OCI-LY7 (cell line): ENCODE data around the gene MAGEF1. TPM values are rescaled to one million over a fixed set of nuclear protein-coding genes. Genes with fewer than 3 reads are reported as not detected.

Source experiments
- BruUV-seq: library from RNA; stranded (reverse); fragments of 400-500 nt; replicated peaks from 2 replicates; lab custom pipeline; 2021; lab: Mats Ljungman, UMichigan
- CTCF ChIA-PET: fragments of 300-600 bp; sonication (Branson Sonifier 250); formaldehyde crosslinking; loops from one replicate; lab custom pipeline; 2022; ENCODE audit warnings: antibody characterized with exemption; ENCODE audit not compliant: unreplicated experiment; lab: Charles Lee
- POLR2A ChIA-PET: fragments of 300-600 bp; sonication (Branson Sonifier 250); formaldehyde crosslinking; loops from one replicate; lab custom pipeline; 2022; ENCODE audit warnings: antibody characterized with exemption; lab: Charles Lee
- DNase-seq: peaks from one replicate; pipeline ENCODE4 v3.0.0-alpha.2; 2015; ENCODE audit warnings: low spot score
- H2AFZ ChIP-seq: fragments of 200-600 bp; sonication (generic), shearing (Covaris generic); 2 replicates; pipeline ENCODE4 v1.6.1; 2014; ENCODE audit warnings: mild to moderate bottlenecking, antibody characterized with exemption, low read length, moderate library complexity
- H3K27ac ChIP-seq: fragments of 200-600 bp; sonication (generic); 2 replicates; pipeline ENCODE4 v1.5.1; 2014; ENCODE audit warnings: mixed run types, low read depth, mild to moderate bottlenecking, moderate library complexity, low read length, inconsistent platforms; ENCODE audit not compliant: poor library complexity, severe bottlenecking
- H3K36me3 ChIP-seq: fragments of 200-600 bp; sonication (generic); 2 replicates; pipeline ENCODE4 v1.6.1; 2014; ENCODE audit warnings: mild to moderate bottlenecking, antibody characterized with exemption, low read length, moderate library complexity, mixed read lengths; ENCODE audit not compliant: insufficient read depth
- H3K4me1 ChIP-seq: fragments of 200-600 bp; sonication (generic); 2 replicates; pipeline ENCODE4 v1.5.1; 2014; ENCODE audit warnings: mild to moderate bottlenecking, low read length; ENCODE audit not compliant: insufficient read depth, poor library complexity, severe bottlenecking
- H3K4me2 ChIP-seq: fragments of 200-600 bp; sonication (generic); 2 replicates; pipeline ENCODE4 v1.6.1; 2014; ENCODE audit warnings: mild to moderate bottlenecking, low read length
- H3K4me3 ChIP-seq: fragments of 200-600 bp; sonication (generic); 2 replicates; pipeline ENCODE4 v1.5.1; 2014; ENCODE audit warnings: mild to moderate bottlenecking, low read depth, low read length; ENCODE audit not compliant: poor library complexity, severe bottlenecking
- H3K79me2 ChIP-seq: fragments of 200-600 bp; sonication (generic); 2 replicates; pipeline ENCODE4 v1.6.1; 2016; ENCODE audit warnings: low read depth, mild to moderate bottlenecking, low read length, moderate library complexity, mixed read lengths; ENCODE audit not compliant: insufficient read depth
- H3K9me2 ChIP-seq: fragments of 200-600 bp; sonication (generic); 2 replicates; pipeline ENCODE4 v1.6.1; 2016; ENCODE audit warnings: mild to moderate bottlenecking, low read length, mixed read lengths; ENCODE audit not compliant: insufficient read depth
- H3K9me3 ChIP-seq: fragments of 200-600 bp; sonication (generic); 2 replicates; pipeline ENCODE4 v1.6.1; 2014; ENCODE audit warnings: mild to moderate bottlenecking, mixed run types, low read length, mixed read lengths
- H4K20me1 ChIP-seq: fragments of 200-600 bp; sonication (generic); 2 replicates; pipeline ENCODE4 v1.6.1; 2014; ENCODE audit warnings: mild to moderate bottlenecking, antibody characterized with exemption, low read length, moderate library complexity, mixed read lengths; ENCODE audit not compliant: insufficient read depth
- CTCF ChIP-seq: fragments of 200-600 bp; sonication (generic); conservative IDR thresholded peaks from 2 replicates; pipeline ENCODE4 v1.5.1; 2014; ENCODE audit warnings: mild to moderate bottlenecking, antibody characterized with exemption, low read length, moderate library complexity, mixed read lengths
- EZH2phosphoT487 ChIP-seq: fragments of 200-600 bp; sonication (generic); IDR thresholded peaks from 2 replicates; pipeline ENCODE4 v1.6.1; 2018; ENCODE audit warnings: low read depth, borderline replicate concordance, mild to moderate bottlenecking, mixed run types, antibody characterized with exemption, low read length, moderate library complexity, mixed read lengths
- intact Hi-C: fragments of 100-400 bp; cut with micrococcal nuclease; formaldehyde crosslinking; loops from one replicate; pipeline ENCODE4 v1.10.0; 2022; ENCODE audit not compliant: unreplicated experiment
- total RNA-seq, 2 experiments: library from RNA; depleted of rRNA in 1 of 2; stranded (reverse); fragments of >200 nt in 1 of 2; shearing (Covaris generic) in 1 of 2; gene quantifications; 2 replicates each; pipeline ENCODE4 v1.2.3, GENCODE V29; 2014 to 2022

Gene MAGEF1
- total RNA-seq, 2 experiments from 2014 or later, result 29.2 to 47.8 TPM

DNA sequence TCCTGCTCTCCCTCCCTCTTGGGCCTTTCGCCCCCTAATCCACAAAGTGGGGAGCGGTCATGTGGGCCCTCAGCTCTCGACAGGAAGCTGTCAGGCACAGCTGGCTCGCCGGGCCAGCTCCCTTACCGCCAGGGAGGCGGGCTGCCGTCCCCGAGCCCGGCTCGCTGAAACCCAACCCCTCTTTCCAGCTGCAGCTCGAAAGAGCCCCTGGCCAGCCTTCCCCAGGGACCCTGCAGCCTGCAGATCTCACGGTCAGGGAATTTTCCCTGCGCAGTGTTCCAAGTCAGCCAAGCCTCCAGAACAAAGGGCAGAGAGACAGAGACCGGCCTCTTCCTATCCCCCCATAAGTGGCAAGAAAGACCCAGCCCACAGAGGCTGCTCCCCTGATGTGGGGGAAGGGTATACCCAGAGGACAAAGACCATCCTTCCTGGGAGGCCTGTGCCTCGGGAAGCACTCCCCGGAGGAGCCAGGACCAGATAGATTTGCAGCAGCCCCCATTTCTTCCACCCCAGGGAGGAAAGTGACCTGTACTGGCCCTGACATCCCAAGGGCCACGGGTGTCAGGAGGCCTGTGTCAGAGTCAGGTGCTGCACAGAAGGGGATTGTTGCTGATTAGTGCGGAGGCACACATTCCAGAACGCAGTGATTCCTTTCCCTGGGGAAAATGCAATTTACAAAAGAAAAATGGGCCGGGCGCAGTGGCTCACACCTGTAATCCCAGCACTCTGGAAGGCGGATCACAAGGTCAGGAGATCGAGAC, 32.6 kb downstream of the MAGEF1 start:
- ChIA-PET CTCF (no interaction called here), POLR2A (no interaction called here)
- Histone ChIP-seq H2AFZ (no peak overlapping the region), H3K4me3 (no peak overlapping the region), H3K9me3 (no peaks in the 10 kb centered on the region), H3K4me2 (no peak overlapping the region), H3K27ac (no peak overlapping the region), H3K36me3 (no peaks in the 10 kb centered on the region), H4K20me1 (no peaks in the 10 kb centered on the region), H3K9me2 (no peaks in the 10 kb centered on the region), H3K79me2 (no peaks in the 10 kb centered on the region), H3K4me1 (no peaks in the 10 kb centered on the region)
- DNase-seq, result no peak
- no TSS peak for BruUV-seq
- TF ChIP-seq EZH2phosphoT487 (no peak), CTCF (no peak)
- intact Hi-C loops, result no loop called here

GRCh38 chr3:184678317-184679055, 33.4 kb downstream of the MAGEF1 start:
- Histone ChIP-seq H2AFZ (no peak overlapping the region), H3K4me2 (no peak overlapping the region), H4K20me1 (no peaks in the 10 kb centered on the region), H3K36me3 (no peaks in the 10 kb centered on the region), H3K4me3 (no peak overlapping the region), H3K9me2 (no peaks in the 10 kb centered on the region), H3K4me1 (no peaks in the 10 kb centered on the region), H3K27ac (no peak overlapping the region), H3K9me3 (no peaks in the 10 kb centered on the region), H3K79me2 (no peaks in the 10 kb centered on the region)
- POLR2A ChIA-PET, result interaction anchor here (0.5 to 0.6 kb wide), 2 partner anchors 17 to 45 kb away, joined by 3 read pairs; no protein-coding TSS in a partner anchor
- intact Hi-C loops, result no loop called here
- CTCF ChIA-PET, result no interaction called here
- TF ChIP-seq CTCF (no peak), EZH2phosphoT487 (no peak)
- no TSS peak for BruUV-seq
- DNase-seq, result no peak
